ENCODE results near the gene NCOA7.
"Not testable (repeated sequence)": the region's sequence is repeated elsewhere in the genome, so short reads cannot be mapped to it uniquely, and the experiment has no call there.

The NCOA7 gene

GRCh38 chr6:125792680-125793079, 1.9 kb downstream of the NCOA7 start:
- peak; percentile 17 for DNase-seq

DNA sequence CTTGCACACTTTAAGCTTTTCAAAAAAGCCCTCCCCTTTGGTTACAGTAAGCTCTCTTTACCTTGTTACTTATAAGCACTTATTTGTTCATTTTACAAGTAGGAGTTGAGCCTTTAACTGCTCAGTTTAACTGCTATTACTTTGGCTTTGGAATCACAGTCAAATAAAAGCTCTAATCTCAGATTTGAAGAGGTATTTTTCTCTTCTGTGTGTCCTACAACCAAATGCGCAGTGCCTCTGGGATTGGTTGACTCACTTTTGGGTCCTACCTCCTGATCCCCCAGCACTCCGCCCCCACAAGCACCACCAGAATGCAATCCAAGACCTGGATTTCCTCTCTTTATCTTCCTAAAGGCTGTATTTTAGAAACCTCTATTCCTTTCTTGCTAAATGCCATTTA, 2.5 kb downstream of the NCOA7 start:
- DNase-seq = no peak

GRCh38 chr6:125793863-125794262, 3.1 kb downstream of the NCOA7 start:
- DNase-seq = no peak

- DNase-seq = no peak
Measured at GRCh38 chr6:125794342-125795137, 3.8 kb downstream of the NCOA7 start.

DNA sequence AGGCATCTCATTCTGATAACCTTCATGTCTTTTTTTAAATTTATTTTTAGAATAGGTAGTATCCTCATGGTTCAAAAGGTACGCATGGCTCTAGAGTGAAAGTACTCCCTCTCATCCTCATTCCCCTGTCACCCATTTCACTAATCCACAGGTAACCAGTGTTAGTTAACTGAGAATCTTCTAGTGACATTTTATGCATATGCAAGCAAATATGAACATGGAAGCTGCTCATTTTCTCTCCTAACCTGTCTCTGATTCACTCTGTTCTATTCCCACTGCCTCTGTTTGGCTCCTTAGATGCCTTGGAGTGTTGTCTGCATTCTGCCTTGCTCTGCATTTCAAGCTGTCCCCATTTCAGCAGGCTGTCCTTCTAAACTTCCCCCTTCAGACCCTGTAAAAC, 4.5 kb downstream of the NCOA7 start:
- DNase-seq = no peak

DNA sequence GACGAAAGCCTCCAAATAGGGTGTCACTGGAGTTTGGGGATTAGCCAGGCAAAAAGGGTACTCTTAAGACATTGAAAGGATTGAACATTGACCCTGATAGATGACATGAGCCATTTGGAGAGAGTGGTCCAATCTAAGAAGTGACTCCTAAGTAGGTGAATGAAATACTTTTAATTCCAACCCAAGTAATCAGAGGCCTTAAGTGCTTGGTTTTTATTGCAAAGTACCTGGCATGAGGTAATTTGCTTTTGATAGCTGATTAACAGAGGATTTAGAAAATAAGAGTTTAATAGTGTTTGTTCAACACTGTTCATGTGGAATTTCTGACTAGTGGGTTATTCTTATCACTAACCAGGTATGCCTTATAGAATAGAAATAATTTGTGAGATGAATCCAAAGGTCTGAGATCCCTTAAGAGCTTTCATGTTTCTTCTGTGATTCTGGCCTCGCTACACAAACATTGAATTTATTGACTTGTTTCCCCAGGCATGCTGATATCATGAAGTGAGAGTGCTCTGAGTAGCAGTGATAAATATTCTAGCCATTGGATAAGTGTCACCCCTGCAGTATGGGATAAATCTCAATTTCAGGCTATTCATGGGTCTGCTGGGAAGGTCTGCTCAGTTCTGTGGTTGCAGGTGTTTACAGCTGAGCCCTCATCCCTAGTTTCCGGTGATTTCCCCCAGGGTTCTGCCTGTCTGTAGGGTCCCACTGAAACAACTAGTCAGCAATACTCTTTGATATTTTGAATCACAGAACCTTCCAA, 6.5 kb downstream of the NCOA7 start:
- DNase-seq = peak; percentile 12

DNA sequence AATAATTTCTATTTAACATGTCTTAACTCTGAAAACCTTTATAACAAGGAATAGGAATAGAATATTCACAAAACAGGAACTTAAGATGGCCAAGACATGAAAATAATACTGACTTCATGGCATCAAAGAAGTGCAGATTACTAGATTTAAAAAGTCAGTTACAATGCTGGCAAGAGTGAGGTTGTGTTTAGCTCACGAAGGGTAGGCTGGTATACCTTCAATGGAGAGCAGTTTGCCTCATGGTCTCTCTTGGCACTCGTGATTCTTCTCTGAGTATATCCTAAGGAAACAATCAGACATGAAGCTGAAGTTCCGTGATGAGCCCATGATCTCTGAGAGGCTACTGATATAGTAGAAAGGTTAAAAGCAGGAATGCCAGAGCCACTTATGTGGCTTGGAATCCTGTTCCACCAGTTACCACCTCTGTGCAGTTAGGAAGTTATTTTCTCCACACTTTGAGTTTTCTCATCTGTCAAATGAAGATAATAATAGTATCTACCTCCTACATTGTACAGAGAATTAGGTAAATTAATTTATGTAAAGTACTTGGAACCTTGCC, 7.2 kb downstream of the NCOA7 start:
- DNase-seq = no peak

DNA sequence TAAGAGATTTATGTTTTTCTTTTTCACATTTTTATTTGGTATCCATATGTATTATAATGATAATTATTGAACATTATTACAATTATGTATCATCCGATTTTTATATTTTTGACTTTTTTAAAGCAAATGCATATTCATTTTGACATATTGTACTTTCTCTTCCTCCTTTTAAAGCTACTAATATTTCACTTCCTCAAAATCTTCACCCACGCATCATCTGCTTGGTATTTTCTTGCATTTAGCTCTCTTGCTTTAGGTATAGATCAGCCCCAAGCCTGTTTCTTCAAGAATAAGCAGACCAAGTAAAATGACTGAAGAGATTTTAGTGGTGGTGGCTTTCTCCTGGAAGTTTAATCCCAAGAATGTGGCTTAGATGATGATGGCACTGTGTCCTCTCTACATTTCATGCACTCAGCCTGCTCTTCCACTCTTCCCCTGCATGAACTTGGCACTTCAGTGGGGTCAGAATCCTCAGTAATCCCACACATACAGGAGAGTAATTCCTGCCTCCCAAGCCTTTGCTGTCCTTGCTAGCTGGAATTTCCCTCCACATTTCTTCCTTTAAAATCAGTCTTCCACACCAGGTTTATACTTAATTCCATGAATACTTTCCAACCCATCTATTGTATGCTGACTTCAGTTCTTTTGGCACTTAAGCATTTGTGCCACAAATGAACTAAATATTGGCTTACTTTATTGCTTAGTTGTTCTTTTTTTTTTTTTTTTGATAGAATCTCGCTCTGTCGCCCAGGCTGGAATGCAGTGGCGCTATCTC, 8.2 kb downstream of the NCOA7 start:
- peak; percentile 23 for DNase-seq

- no peak for DNase-seq
Measured at GRCh38 chr6:125802383-125802782, 11.6 kb downstream of the NCOA7 start.

DNA sequence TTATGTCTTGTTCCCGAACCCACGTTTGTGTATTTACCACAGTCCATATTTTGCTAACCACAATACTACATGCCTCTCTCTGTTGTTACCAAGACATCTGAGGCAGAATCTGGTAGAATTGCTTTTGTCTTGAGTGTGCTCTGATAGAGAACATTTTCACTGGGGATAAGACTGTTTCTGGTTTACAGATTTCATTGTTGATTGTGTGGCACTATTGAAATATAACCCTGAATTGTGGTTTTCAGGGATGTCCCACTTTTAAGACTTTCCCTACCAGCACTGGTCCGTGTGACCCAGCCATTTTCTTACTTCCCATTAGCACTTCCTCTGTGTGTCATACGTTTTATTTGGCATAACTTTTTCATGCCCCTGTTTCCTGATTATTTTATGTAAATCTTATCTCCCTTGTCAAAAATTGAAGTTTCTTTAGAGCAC, 12.2 kb downstream of the NCOA7 start:
- DNase-seq = no peak

- peak; percentile 59 for DNase-seq
Measured at GRCh38 chr6:125804264-125804663, 13.5 kb downstream of the NCOA7 start.

- not testable (repeated sequence) for DNase-seq
Measured at GRCh38 chr6:125804866-125805425, 14.2 kb downstream of the NCOA7 start.

- DNase-seq = no peak
Measured at GRCh38 chr6:125806813-125807212, 16.1 kb downstream of the NCOA7 start.

GRCh38 chr6:125807293-125807692, 16.5 kb downstream of the NCOA7 start:
- DNase-seq = no peak

DNA sequence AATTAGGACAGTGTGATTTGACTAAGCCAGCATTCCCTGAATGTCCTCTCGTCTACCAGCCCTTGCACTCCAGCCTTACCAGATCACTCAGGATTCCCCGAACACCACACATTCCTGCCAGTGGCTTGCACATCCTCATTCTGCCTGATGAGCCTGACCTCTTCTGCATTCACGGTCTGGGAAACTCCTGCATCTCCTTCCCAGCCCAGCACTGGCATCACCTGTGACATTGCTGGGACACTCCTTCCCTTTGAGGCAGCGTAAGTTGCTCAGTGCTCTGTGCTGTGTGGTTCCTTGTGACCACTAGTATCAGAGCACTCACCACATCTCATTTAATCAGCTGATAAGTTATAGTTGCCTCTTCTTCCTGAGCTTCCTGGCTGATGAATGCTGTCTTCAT, 17.3 kb downstream of the NCOA7 start:
- peak; percentile 34 for DNase-seq

GRCh38 chr6:125808591-125808990, 17.8 kb downstream of the NCOA7 start:
- no peak for DNase-seq

GRCh38 chr6:125809570-125810170, 18.9 kb downstream of the NCOA7 start:
- DNase-seq = no peak

DNA sequence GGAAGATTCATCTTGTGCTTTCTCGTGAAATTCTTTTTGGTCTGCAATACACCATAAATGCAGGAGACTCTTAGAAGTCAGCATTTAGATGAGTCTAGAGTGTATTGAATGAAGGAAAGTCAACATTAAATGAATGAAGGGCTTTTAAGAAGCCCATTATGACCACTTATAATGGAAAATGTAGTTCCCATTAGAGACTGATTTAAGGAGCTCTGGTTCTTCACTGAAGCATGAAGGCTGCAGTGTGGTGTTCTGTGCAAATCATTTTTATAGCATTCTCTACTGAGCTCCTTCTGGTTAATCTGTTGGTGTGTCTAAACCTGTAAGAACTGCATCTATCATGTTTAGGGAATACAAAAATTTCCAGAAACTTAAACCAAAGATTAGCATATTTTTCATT, 19.7 kb downstream of the NCOA7 start:
- peak; percentile 46 for DNase-seq

- no peak for DNase-seq
Measured at GRCh38 chr6:125811259-125811658, 20.5 kb downstream of the NCOA7 start.

- peak; percentile 99 for DNase-seq
Measured at GRCh38 chr6:125812394-125813292, 21.9 kb downstream of the NCOA7 start.

- no peak for DNase-seq
Measured at GRCh38 chr6:125814481-125814880, 23.7 kb downstream of the NCOA7 start.
